GM12878 (cell line): Measurements from ENCODE around the gene LENEP. TPM values are rescaled to one million over a fixed set of nuclear protein-coding genes. Genes with fewer than 3 reads are reported as not detected.

Experiments
- ATAC-seq: fragments of 200-7000 bp; cut with Tn5 transposase; 3 replicates; pipeline ENCODE4 v1.9.1; 2020; ENCODE audit warnings: mild to moderate bottlenecking, moderate library complexity
- BruUV-seq: library from RNA; stranded (reverse); fragments of 400-500 nt; replicated peaks from 2 replicates; lab custom pipeline; 2021; lab: Mats Ljungman, UMichigan
- CTCF ChIA-PET: fragments of 300-600 bp; sonication (Branson Sonifier 250); formaldehyde crosslinking; extraction: SDS; loops from one replicate; lab custom pipeline; 2021; ENCODE audit warnings: inconsistent platforms; lab: Yijun Ruan, JAX
- POLR2A ChIA-PET: fragments of 350-600 bp; formaldehyde crosslinking; extraction: SDS; loops from one replicate; lab custom pipeline; 2021; ENCODE audit warnings: inconsistent platforms; lab: Charles Lee
- RAD21 ChIA-PET: fragments of 300-600 bp; sonication (Branson Sonifier 250); formaldehyde crosslinking; loops from one replicate; lab custom pipeline; 2023; ENCODE audit warnings: antibody characterized with exemption; ENCODE audit not compliant: unreplicated experiment; lab: Charles Lee
- SMC1A ChIA-PET: fragments of 300-600 bp; sonication (Branson Sonifier 250); formaldehyde crosslinking; loops from one replicate; lab custom pipeline; 2023; ENCODE audit not compliant: unreplicated experiment, uncharacterized antibody; lab: Charles Lee
- DNase-seq: peaks from one replicate; pipeline ENCODE4 v3.0.0-alpha.2; 2011; ENCODE audit warnings: low read depth, low spot score
- FAIRE-seq: peaks from 3 replicates; lab custom pipeline; 2011; peaks lifted over from hg19 to GRCh38; lab: Jason Lieb, UNC
- H2AFZ ChIP-seq: 2 replicates; pipeline ENCODE4 v1.6.0; 2011; ENCODE audit warnings: low read depth, low read length, control low read depth; ENCODE audit not compliant: control insufficient read depth
- H3K27ac ChIP-seq: 2 replicates; pipeline ENCODE4 v1.5.1; 2011; ENCODE audit warnings: control low read depth; ENCODE audit not compliant: control insufficient read depth, insufficient read depth
- H3K27me3 ChIP-seq, 2 experiments: replicated peaks in 1 of 2; 2 replicates each; pipeline versions ENCODE4 v1.6.0 to v1.6.1; 2011; ENCODE audit warnings: low read length in 1 of 2; ENCODE audit not compliant: control insufficient read depth in 2 of 2, insufficient read depth in 2 of 2
- H3K36me3 ChIP-seq, 2 experiments: 2 replicates each; pipeline ENCODE4 v1.5.1; 2011; ENCODE audit warnings: low read length in 1 of 2; ENCODE audit not compliant: control insufficient read depth in 2 of 2, insufficient read depth in 2 of 2
- H3K4me1 ChIP-seq: 2 replicates; pipeline ENCODE4 v1.6.1; 2011; ENCODE audit warnings: mild to moderate bottlenecking, low read length, moderate library complexity, mixed read lengths; ENCODE audit not compliant: control insufficient read depth, insufficient read depth
- H3K4me2 ChIP-seq: 2 replicates; pipeline ENCODE4 v1.6.0; 2011; ENCODE audit warnings: control low read depth; ENCODE audit not compliant: control insufficient read depth, insufficient read depth
- H3K4me3 ChIP-seq: fragments of 200-600 bp; sonication (generic); 2 replicates; pipeline ENCODE4 v1.5.1; 2016
- H3K79me2 ChIP-seq: 2 replicates; pipeline ENCODE4 v1.6.0; 2011; ENCODE audit warnings: low read length; ENCODE audit not compliant: control insufficient read depth, insufficient read depth
- H3K9ac ChIP-seq: 2 replicates; pipeline ENCODE4 v1.8.0; 2011; ENCODE audit warnings: low read length, control low read depth, mixed read lengths; ENCODE audit not compliant: control insufficient read depth, insufficient read depth
- H3K9me3 ChIP-seq: replicated peaks from 3 replicates; pipeline ENCODE4 v1.5.1; 2011; ENCODE audit warnings: mild to moderate bottlenecking, low read length; ENCODE audit not compliant: control insufficient read depth, insufficient read depth
- H4K20me1 ChIP-seq: 2 replicates; pipeline ENCODE4 v1.6.0; 2011; ENCODE audit not compliant: control insufficient read depth, insufficient read depth
- CREB1 ChIP-seq: IDR thresholded peaks from 2 replicates; pipeline ENCODE4 v1.6.1; 2012; ENCODE audit warnings: low read depth, mild to moderate bottlenecking, inconsistent platforms
- MLLT1 ChIP-seq: fragments of 450-650 bp; IDR thresholded peaks from 2 replicates; pipeline ENCODE4 v1.6.1; 2016; ENCODE audit warnings: mild to moderate bottlenecking
- NBN ChIP-seq: fragments of 450-650 bp; IDR thresholded peaks from 2 replicates; pipeline ENCODE4 v1.6.1; 2016
- WGBS: methylation state at CpG from one replicate; pipeline ENCODE4 v1.1.6; 2016; ENCODE audit warnings: low lambda C conversion rate; ENCODE audit not compliant: insufficient replicate concordance, insufficient coverage; ENCODE audit errors: missing lambda C conversion rate; 5-methylcytosine and 5-hydroxymethylcytosine counted together
- in situ Hi-C: fragments of 300-500 bp; cut with MboI; formaldehyde crosslinking; loops from 9 replicates; pipeline ENCODE4 v1.14.3; 2018; ENCODE audit warnings: mixed read lengths
- intact Hi-C: fragments of 100-400 bp; cut with micrococcal nuclease; formaldehyde crosslinking; loops from one replicate; pipeline ENCODE4 v1.14.2; 2022; ENCODE audit not compliant: unreplicated experiment
- polyA plus RNA-seq, 11 experiments: library from polyadenylated mRNA; depleted of rRNA in 4 of 11; unstranded in 6 of 11; stranded (reverse) in 5 of 11; fragments of >200 nt; fragmentation: Nextera tagmentation in 4 of 11; fragmentation: Illumina TruSeq in 1 of 11; extraction: Ambion mirVana in 4 of 11; extraction: Trizol in 1 of 11; gene quantifications; 1 replicate in 1 of 11; 2 replicates in 10 of 11; pipeline versions ENCODE4 v1.2.1 to v1.2.3, GENCODE V29; 2011 to 2016; ENCODE audit warnings: inconsistent platforms in 2 of 11, missing spikeins in 2 of 11, low read depth in 1 of 11
- total RNA-seq, 4 experiments: library from RNA; depleted of rRNA in 3 of 4; stranded (reverse); fragments of >200 nt in 3 of 4; fragmentation: Illumina TruSeq in 1 of 4; extraction: Trizol in 1 of 4; gene quantifications; 2 replicates each; pipeline versions ENCODE4 v1.2.1 to v1.2.3, GENCODE V29; 2013 to 2021
- TF ChIP-seq, protein P1 (sequence below), 3 experiments: IDR thresholded peaks in 2 of 3; conservative IDR thresholded peaks in 1 of 3; 2 replicates each; pipeline ENCODE4 v1.5.1; 2011; ENCODE audit warnings: low read depth in 3 of 3, low read length in 3 of 3, mild to moderate bottlenecking in 3 of 3, control low read depth in 2 of 3, moderate library complexity in 2 of 3, inconsistent platforms in 1 of 3, mixed read lengths in 1 of 3; ENCODE audit not compliant: control insufficient read depth in 2 of 3, insufficient read depth in 1 of 3; ENCODE audit errors: extremely low read depth in 1 of 3

LENEP gene
- total and polyA plus RNA-seq, 10 of the 15 experiments (the other 5 are each of a cell fraction or from before 2014, with no cell fraction given): 0.27 to 1.1 (median 0.64) TPM; not detected in 7

- TF ChIP-seq MLLT1 (no peak), NBN (no peak)
Measured at GRCh38 chr1:154990276-154990675, 3.1 kb upstream of the LENEP start (continued).

GRCh38 chr1:154992721-154993571 is 440 bp upstream of the LENEP start:
- no TSS peak for BruUV-seq
- in situ Hi-C loops: no loop called here
- FAIRE-seq (no peak), ATAC-seq (peak; percentile 37; the same call in 2 of the 3 replicates), DNase-seq (no peak)
- intact Hi-C loops: no loop called here
- WGBS: 82% methylated on average over 14 of the region's 14 CpGs
- CTCF ChIA-PET: interaction anchor here (0.5 to 11.0 kb wide), 7 partner anchors 14 to 299 kb away, joined by 3 to 226 read pairs (median 4); partner anchors contain the start of genes CKS1B, FLAD1, PBXIP1 and SHC1
- no peak for TF ChIP-seq CREB1
- TF ChIP-seq, protein P1, sequence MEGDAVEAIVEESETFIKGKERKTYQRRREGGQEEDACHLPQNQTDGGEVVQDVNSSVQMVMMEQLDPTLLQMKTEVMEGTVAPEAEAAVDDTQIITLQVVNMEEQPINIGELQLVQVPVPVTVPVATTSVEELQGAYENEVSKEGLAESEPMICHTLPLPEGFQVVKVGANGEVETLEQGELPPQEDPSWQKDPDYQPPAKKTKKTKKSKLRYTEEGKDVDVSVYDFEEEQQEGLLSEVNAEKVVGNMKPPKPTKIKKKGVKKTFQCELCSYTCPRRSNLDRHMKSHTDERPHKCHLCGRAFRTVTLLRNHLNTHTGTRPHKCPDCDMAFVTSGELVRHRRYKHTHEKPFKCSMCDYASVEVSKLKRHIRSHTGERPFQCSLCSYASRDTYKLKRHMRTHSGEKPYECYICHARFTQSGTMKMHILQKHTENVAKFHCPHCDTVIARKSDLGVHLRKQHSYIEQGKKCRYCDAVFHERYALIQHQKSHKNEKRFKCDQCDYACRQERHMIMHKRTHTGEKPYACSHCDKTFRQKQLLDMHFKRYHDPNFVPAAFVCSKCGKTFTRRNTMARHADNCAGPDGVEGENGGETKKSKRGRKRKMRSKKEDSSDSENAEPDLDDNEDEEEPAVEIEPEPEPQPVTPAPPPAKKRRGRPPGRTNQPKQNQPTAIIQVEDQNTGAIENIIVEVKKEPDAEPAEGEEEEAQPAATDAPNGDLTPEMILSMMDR (IDR thresholded peaks at IDR 0.05 in 2 of 3, conservative IDR thresholded peaks at IDR 0.05 in 1 of 3; ENCODE audit: control insufficient read depth in 2 of 3, extremely low read depth in 1 of 3, insufficient read depth in 1 of 3, low read depth in 3 of 3, low read length in 3 of 3): peak; percentile 8 to 30 (median 21); a peak in 3 of 6 replicates
- TF ChIP-seq, all 136 proteins: peak for 1
- Histone ChIP-seq H3K4me3 (no peak overlapping the region), H3K9ac (no peak overlapping the region), H3K79me2 (no peaks in the 10 kb centered on the region; the same call in 1 of the 2 replicates), H3K4me1 (peaks cover 9% of the 10 kb centered on the region), H3K27me3 (no peaks in the 10 kb centered on the region), H3K4me2 (no peak overlapping the region), H3K27ac (no peak overlapping the region), H3K9me3 (no peaks in the 10 kb centered on the region), H3K36me3 (peaks cover 11 to 14% of the 10 kb centered on the region in 2 experiments; a peak in 3 of 4 replicates), H2AFZ (no peak overlapping the region), H4K20me1 (no peaks in the 10 kb centered on the region)
- ChIA-PET SMC1A (interaction anchor here (0.6 to 8.1 kb wide), 3 partner anchors 9 to 24 kb away, joined by 3 to 69 read pairs (median 6); partner anchors contain the start of gene FLAD1), POLR2A (interaction anchor here (1.4 kb wide), 1 partner anchor 10 kb away, joined by 4 read pairs; the partner anchor contains the start of gene FLAD1), RAD21 (interaction anchor here (1.5 kb wide), 1 partner anchor 9 kb away, joined by 9 read pairs; the partner anchor contains the start of gene FLAD1)
